Vagina (tissue), 2 donors: ENCODE measurements around the gene ABHD2.

Experiments used
- CTCF ChIP-seq, 3 experiments: fragments of 450-650 bp in 2 of 3; fragments of 200-600 bp in 1 of 3; sonication (generic) in 1 of 3; IDR thresholded peaks; one replicate each; pipeline ENCODE4 v1.5.1; 2017 to 2019; ENCODE audit warnings: antibody characterized with exemption in 3 of 3, mild to moderate bottlenecking in 2 of 3, moderate library complexity in 2 of 3
- POLR2A ChIP-seq, 2 donors: fragments of 450-650 bp; IDR thresholded peaks; one replicate each; pipeline ENCODE4 v1.6.1; 2017; ENCODE audit warnings: antibody characterized with exemption in 2 of 2, mild to moderate bottlenecking in 2 of 2, moderate library complexity in 2 of 2

DNA sequence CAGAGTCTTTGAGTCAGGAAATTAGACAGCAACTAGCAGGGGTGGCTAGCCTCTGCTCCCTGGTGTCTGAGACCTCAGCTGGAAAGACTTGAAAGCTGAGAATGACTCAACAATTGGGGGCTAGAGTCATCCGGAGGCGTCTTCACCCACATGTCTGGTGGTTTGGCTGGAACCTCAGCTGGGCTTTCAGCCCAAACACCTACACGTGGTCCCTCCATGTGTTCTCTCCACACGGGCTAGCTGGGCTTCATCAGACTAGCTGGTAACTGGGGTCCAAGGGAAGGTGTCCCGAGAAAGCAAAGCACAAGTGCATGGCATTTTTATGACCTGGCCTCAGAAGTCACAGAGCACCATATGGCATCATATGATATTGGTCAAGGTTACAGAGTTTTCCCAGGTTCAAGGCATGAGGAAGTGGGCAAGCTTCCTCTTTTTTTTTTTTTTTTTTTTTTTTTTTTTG lies 19.9 kb upstream of the ABHD2 start:
- TF ChIP-seq POLR2A (IDR thresholded peaks at IDR 0.05) (no peak), CTCF (IDR thresholded peaks at IDR 0.05) (no peak)
